B cell (primary cell): ENCODE results near the gene STK4. TPM values are rescaled to one million over a fixed set of nuclear protein-coding genes. Genes with fewer than 3 reads are reported as not detected.
A peak's percentile ranks its signal among the peaks of the same experiment; 100 is the strongest.

Experiments used
- ATAC-seq: fragments of 200-7000 bp; cut with Tn5 transposase; one replicate; pipeline ENCODE4 v1.10.0; 2021; ENCODE audit warnings: low read depth, mild to moderate bottlenecking, moderate number of reproducible peaks, moderate library complexity
- CTCF ChIA-PET: fragments of 350-600 bp; sonication (Branson Sonifier 250); formaldehyde crosslinking; loops from one replicate; lab custom pipeline; 2021; ENCODE audit warnings: antibody characterized with exemption, inconsistent platforms; lab: Charles Lee
- POLR2A ChIA-PET: fragments of 350-600 bp; sonication (Branson Sonifier 250); formaldehyde crosslinking; loops from one replicate; lab custom pipeline; 2021; ENCODE audit warnings: antibody characterized with exemption; lab: Charles Lee
- DNase-seq: peaks from one replicate; pipeline ENCODE4 v3.0.0; 2013
- H2AFZ ChIP-seq: 2 replicates; pipeline ENCODE4 v1.6.1; 2012; ENCODE audit warnings: mild to moderate bottlenecking, low read depth, low read length; ENCODE audit not compliant: insufficient read depth, poor library complexity, severe bottlenecking
- H3K27ac ChIP-seq, 2 donors: 1 replicate in 1 of 2; 2 replicates in 1 of 2; pipeline ENCODE4 v1.5.1; 2012 to 2013; ENCODE audit warnings: low read length in 2 of 2, mild to moderate bottlenecking in 2 of 2, moderate library complexity in 1 of 2
- H3K27me3 ChIP-seq, 4 experiments: fragments of 200-600 bp in 1 of 4; sonication (generic) in 1 of 4; replicated peaks in 1 of 4; 1 replicate in 2 of 4; 2 replicates in 2 of 4; pipeline versions ENCODE4 v1.6.1 to v1.7.0; 2013 to 2016; ENCODE audit warnings: low read length in 3 of 4, mild to moderate bottlenecking in 2 of 4, mixed read lengths in 1 of 4, moderate library complexity in 1 of 4; ENCODE audit not compliant: insufficient read depth in 4 of 4, control insufficient read depth in 3 of 4; ENCODE audit errors: control extremely low read depth in 1 of 4
- H3K36me3 ChIP-seq, 2 experiments: replicated peaks in 1 of 2; 1 replicate in 1 of 2; 2 replicates in 1 of 2; pipeline versions ENCODE4 v1.6.1 to v1.7.1; 2013; ENCODE audit warnings: low read length in 1 of 2; ENCODE audit not compliant: insufficient read depth in 2 of 2, control insufficient read depth in 1 of 2; ENCODE audit errors: control extremely low read depth in 1 of 2, extremely low read depth in 1 of 2
- H3K4me1 ChIP-seq, 2 donors: fragments of 200-600 bp in 1 of 2; sonication (generic) in 1 of 2; 1 replicate in 1 of 2; 2 replicates in 1 of 2; pipeline versions ENCODE4 v1.5.1 to v1.6.1; 2013 to 2017; ENCODE audit warnings: low read length in 2 of 2; ENCODE audit not compliant: control insufficient read depth in 2 of 2, insufficient read depth in 2 of 2
- H3K4me2 ChIP-seq: replicated peaks from 2 replicates; pipeline ENCODE3; 2012; ENCODE audit warnings: mild to moderate bottlenecking, low read depth, low read length; ENCODE audit not compliant: poor library complexity, severe bottlenecking
- H3K4me3 ChIP-seq, 5 experiments: fragments of 200-600 bp in 1 of 5; sonication (generic) in 1 of 5; 1 replicate in 3 of 5; 2 replicates in 2 of 5; pipeline versions ENCODE4 v1.5.1 to v1.7.0; 2011 to 2016; ENCODE audit warnings: low read length in 4 of 5, mild to moderate bottlenecking in 4 of 5, low read depth in 2 of 5, control low read depth in 1 of 5, moderate library complexity in 1 of 5; ENCODE audit not compliant: insufficient read depth in 1 of 5; ENCODE audit errors: control extremely low read depth in 1 of 5, extremely low read depth in 1 of 5
- H3K79me2 ChIP-seq: fragments of 200-600 bp; sonication (generic); one replicate; pipeline ENCODE4 v1.6.0; 2016; ENCODE audit warnings: low read length; ENCODE audit not compliant: control insufficient read depth, insufficient read depth
- H3K9ac ChIP-seq: fragments of 200-600 bp; sonication (generic); 2 replicates; pipeline ENCODE4 v1.6.1; 2017; ENCODE audit warnings: mild to moderate bottlenecking, low read length, moderate library complexity
- H3K9me3 ChIP-seq, 3 donors: one replicate each; pipeline versions ENCODE4 v1.6.1 to v1.7.1; 2013; ENCODE audit warnings: low read length in 2 of 3; ENCODE audit not compliant: control insufficient read depth in 2 of 3, insufficient read depth in 1 of 3; ENCODE audit errors: control extremely low read depth in 1 of 3
- H4K20me1 ChIP-seq: 2 replicates; pipeline ENCODE4 v1.6.0; 2012; ENCODE audit warnings: mild to moderate bottlenecking, low read length; ENCODE audit not compliant: insufficient read depth, control insufficient read depth, poor library complexity, severe bottlenecking
- H3K27ac Mint-ChIP-seq: one replicate; pipeline ENCODE4 v1.8.0; 2021; ENCODE audit warnings: mixed read lengths
- H3K27me3 Mint-ChIP-seq: one replicate; pipeline ENCODE4 v1.8.0; 2021; ENCODE audit warnings: mixed read lengths
- H3K4me1 Mint-ChIP-seq: one replicate; pipeline ENCODE4 v1.8.0; 2021; ENCODE audit warnings: mixed read lengths
- H3K4me3 Mint-ChIP-seq: one replicate; pipeline ENCODE4 v1.8.0; 2021; ENCODE audit warnings: mixed read lengths
- H3K9me3 Mint-ChIP-seq: one replicate; pipeline ENCODE4 v1.8.0; 2022; ENCODE audit warnings: mixed read lengths; ENCODE audit not compliant: insufficient read depth
- CTCF ChIP-seq: fragments of 200-600 bp; IDR thresholded peaks from one replicate; pipeline ENCODE4 v1.8.0; 2022; ENCODE audit warnings: antibody characterized with exemption, mild to moderate bottlenecking
- EZH2 ChIP-seq: IDR thresholded peaks from 2 replicates; pipeline ENCODE4 v1.6.1; 2012; ENCODE audit warnings: borderline replicate concordance, low read depth, mild to moderate bottlenecking, moderate library complexity, low read length; ENCODE audit not compliant: insufficient read depth, poor library complexity, severe bottlenecking
- WGBS: methylation state at CpG from one replicate; pipeline ENCODE4 v1.1.5; 2013; ENCODE audit warnings: missing lambda C conversion rate; ENCODE audit not compliant: insufficient coverage; 5-methylcytosine and 5-hydroxymethylcytosine counted together
- intact Hi-C: fragments of 100-400 bp; cut with micrococcal nuclease; formaldehyde crosslinking; loops from one replicate; pipeline ENCODE4 v1.10.0; 2022
- polyA plus RNA-seq: library from polyadenylated mRNA; depleted of rRNA; stranded (reverse); fragments of >200 nt; gene quantifications from 2 replicates; pipeline ENCODE4 v1.2.3, GENCODE V29; 2012
- total RNA-seq, 2 donors: library from RNA; stranded (reverse); fragments of 120-200 nt in 1 of 2; gene quantifications; 1 replicate in 1 of 2; 2 replicates in 1 of 2; pipeline versions ENCODE4 v1.2.3 to v1.2.4, GENCODE V29; 2013 to 2022

STK4 gene
- total and polyA plus RNA-seq, 2 donors (not counting 1 experiment from before 2014, with no cell fraction given): 38.9 to 324 TPM

- H3K79me2 ChIP-seq: peaks cover 91% of the 10 kb centered on the region
- Mint-ChIP-seq H3K4me1 (peaks cover 21% of the 10 kb centered on the region), H3K27me3 (no peaks in the 10 kb centered on the region), H3K4me3 (no peak overlapping the region), H3K9me3 (no peaks in the 10 kb centered on the region), H3K27ac (peak overlapping the region; percentile 33)
- no peak for TF ChIP-seq EZH2
- TF ChIP-seq CTCF: no peak
- ChIA-PET POLR2A (no interaction called here), CTCF (no interaction called here)
- no peak overlapping the region for H2AFZ ChIP-seq
- no peak overlapping the region for H3K4me3 ChIP-seq
- no peaks in the 10 kb centered on the region for H3K9me3 ChIP-seq
- no peaks in the 10 kb centered on the region for H3K27me3 ChIP-seq
- intact Hi-C loops: no loop called here
- H3K4me2 ChIP-seq: no peak overlapping the region
- H3K36me3 ChIP-seq: peaks cover 31 to 82% of the 10 kb centered on the region in 2 experiments
- WGBS: 50% methylated on average over 2 of the region's 5 CpGs
- DNase-seq (no peak), ATAC-seq (no peak)
- H3K27ac ChIP-seq: no peak overlapping the region
- H4K20me1 ChIP-seq: peaks cover 16% of the 10 kb centered on the region
- no peak overlapping the region for H3K9ac ChIP-seq
- H3K4me1 ChIP-seq: no peaks in the 10 kb centered on the region
These were observed 51.0 kb downstream of the STK4 start for GRCh38 chr20:45017281-45017680.

- H3K27ac Mint-ChIP-seq: no peak overlapping the region
- Histone ChIP-seq H3K4me2 (no peak overlapping the region), H3K4me3 (no peak overlapping the region), H4K20me1 (peaks cover 17% of the 10 kb centered on the region), H3K27ac (no peak overlapping the region), H3K9me3 (no peaks in the 10 kb centered on the region), H3K9ac (no peak overlapping the region), H3K36me3 (peaks cover 31 to 81% of the 10 kb centered on the region in 2 experiments), H3K79me2 (peaks cover 87% of the 10 kb centered on the region), H3K27me3 (no peaks in the 10 kb centered on the region), H2AFZ (no peak overlapping the region), H3K4me1 (no peaks in the 10 kb centered on the region)
- H3K27me3 Mint-ChIP-seq: no peaks in the 10 kb centered on the region
- no peak overlapping the region for H3K4me3 Mint-ChIP-seq
- no peaks in the 10 kb centered on the region for H3K9me3 Mint-ChIP-seq
- ChIA-PET POLR2A (no interaction called here), CTCF (no interaction called here)
- DNase-seq (no peak), ATAC-seq (no peak)
- H3K4me1 Mint-ChIP-seq: peaks cover 21% of the 10 kb centered on the region
- TF ChIP-seq EZH2 (no peak), CTCF (no peak)
- intact Hi-C loops: no loop called here
These were observed 51.5 kb downstream of the STK4 start for GRCh38 chr20:45017857-45018256.
